Measurements from ENCODE around the gene ARID5B. TPM values are rescaled to one million over a fixed set of nuclear protein-coding genes. Genes with fewer than 3 reads are reported as not detected.
A peak's percentile ranks its signal among the peaks of the same experiment; 100 is the strongest.

Gene ARID5B, protein sequence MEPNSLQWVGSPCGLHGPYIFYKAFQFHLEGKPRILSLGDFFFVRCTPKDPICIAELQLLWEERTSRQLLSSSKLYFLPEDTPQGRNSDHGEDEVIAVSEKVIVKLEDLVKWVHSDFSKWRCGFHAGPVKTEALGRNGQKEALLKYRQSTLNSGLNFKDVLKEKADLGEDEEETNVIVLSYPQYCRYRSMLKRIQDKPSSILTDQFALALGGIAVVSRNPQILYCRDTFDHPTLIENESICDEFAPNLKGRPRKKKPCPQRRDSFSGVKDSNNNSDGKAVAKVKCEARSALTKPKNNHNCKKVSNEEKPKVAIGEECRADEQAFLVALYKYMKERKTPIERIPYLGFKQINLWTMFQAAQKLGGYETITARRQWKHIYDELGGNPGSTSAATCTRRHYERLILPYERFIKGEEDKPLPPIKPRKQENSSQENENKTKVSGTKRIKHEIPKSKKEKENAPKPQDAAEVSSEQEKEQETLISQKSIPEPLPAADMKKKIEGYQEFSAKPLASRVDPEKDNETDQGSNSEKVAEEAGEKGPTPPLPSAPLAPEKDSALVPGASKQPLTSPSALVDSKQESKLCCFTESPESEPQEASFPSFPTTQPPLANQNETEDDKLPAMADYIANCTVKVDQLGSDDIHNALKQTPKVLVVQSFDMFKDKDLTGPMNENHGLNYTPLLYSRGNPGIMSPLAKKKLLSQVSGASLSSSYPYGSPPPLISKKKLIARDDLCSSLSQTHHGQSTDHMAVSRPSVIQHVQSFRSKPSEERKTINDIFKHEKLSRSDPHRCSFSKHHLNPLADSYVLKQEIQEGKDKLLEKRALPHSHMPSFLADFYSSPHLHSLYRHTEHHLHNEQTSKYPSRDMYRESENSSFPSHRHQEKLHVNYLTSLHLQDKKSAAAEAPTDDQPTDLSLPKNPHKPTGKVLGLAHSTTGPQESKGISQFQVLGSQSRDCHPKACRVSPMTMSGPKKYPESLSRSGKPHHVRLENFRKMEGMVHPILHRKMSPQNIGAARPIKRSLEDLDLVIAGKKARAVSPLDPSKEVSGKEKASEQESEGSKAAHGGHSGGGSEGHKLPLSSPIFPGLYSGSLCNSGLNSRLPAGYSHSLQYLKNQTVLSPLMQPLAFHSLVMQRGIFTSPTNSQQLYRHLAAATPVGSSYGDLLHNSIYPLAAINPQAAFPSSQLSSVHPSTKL
- total RNA-seq (237 and 250 TPM in 2 replicates), polyA plus RNA-seq (18.3 and 22.4 TPM in 2 replicates), polyA minus RNA-seq (115 and 123 TPM in 2 replicates)
- 90.1 TPM for total RNA-seq (2013)

DNA sequence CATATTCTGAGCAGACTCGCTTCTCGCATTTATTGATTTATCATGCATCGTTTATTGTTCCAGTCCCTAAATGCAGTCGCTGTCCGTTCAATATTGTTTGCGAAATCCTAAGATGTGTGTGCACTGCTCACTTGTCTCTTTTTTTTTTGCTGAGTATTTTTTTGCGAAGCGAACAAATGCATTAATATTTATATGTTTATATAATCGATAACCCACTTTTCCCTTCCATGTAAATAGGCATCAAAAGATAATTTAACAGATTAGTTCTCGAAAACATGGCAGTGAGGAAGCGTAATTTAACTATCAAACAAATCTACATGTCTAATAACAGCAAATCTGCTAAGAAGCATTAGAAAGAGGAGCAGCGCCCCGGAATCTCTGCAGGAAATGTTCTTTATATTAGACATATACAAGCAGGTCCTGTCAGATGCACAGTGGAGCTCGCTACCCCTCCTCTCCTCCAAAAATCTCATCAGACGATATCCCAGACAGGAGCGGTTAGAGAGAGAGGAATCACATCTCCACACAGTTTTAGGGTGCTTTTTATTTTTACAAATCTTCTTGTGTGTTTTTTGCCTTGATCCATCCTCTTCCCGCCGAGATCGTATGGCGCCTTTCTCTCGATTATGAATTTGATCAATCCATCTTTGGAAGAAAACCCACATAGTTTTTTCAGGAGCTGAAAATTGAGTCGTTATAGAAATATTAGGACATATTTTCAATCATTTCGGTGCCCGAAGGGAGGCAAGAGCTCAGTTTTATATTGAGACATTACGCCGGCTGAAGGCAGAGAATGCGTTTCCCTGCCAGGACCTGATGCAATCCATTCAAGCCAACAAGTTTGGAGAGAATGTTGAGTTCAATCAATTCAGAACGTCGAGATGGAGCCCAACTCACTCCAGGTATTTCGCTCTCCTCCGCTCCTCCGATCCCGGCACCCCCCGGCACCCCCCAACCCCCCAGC is at the start of gene ARID5B:
ARID5B (plus strand) TSS at position 871 of the 964 bp plus-strand sequence; CDS start at position 882, 11 bp downstream.
- Histone ChIP-seq H3K4me2 (replicated peaks; ENCODE audit: low read depth, low read length, poor library complexity, severe bottlenecking) (peak within 1 kb of the TSS; percentile 90), H3K4me3 (ENCODE audit: control extremely low read depth in 1 of 5, extremely low read depth in 1 of 5, insufficient read depth in 1 of 5, low read depth in 2 of 5, low read length in 4 of 5) (peak within 1 kb of the TSS; percentile 69 to 100 (median 80)), H3K36me3 (replicated peaks in 1 of 2; ENCODE audit: control extremely low read depth in 1 of 2, control insufficient read depth in 1 of 2, extremely low read depth in 1 of 2, insufficient read depth in 2 of 2, low read length in 1 of 2) (peaks cover 0 to under 1% of the 10 kb centered on the region in 2 experiments), H3K27me3 (replicated peaks in 1 of 4; ENCODE audit: control extremely low read depth in 1 of 4, control insufficient read depth in 3 of 4, insufficient read depth in 4 of 4, low read length in 3 of 4) (no peaks in the 10 kb centered on the region), H3K9ac (ENCODE audit: low read length) (peak within 1 kb of the TSS; percentile 89), H3K4me1 (ENCODE audit: control insufficient read depth in 2 of 2, insufficient read depth in 2 of 2, low read length in 2 of 2) (peaks cover 45 to 51% of the 10 kb centered on the region in 2 donors), H3K27ac (ENCODE audit: low read length in 2 of 2) (peak within 1 kb of the TSS; percentile 95 to 97), H3K9me3 (ENCODE audit: control extremely low read depth in 1 of 3, control insufficient read depth in 2 of 3, insufficient read depth in 1 of 3, low read length in 2 of 3) (peaks cover 0 to 4% (median 0%) of the 10 kb centered on the region in 3 donors), H2AFZ (ENCODE audit: insufficient read depth, low read depth, low read length, poor library complexity, severe bottlenecking) (peak within 1 kb of the TSS; percentile 97), H3K79me2 (ENCODE audit: control insufficient read depth, insufficient read depth, low read length) (peaks cover 67% of the 10 kb centered on the region), H4K20me1 (ENCODE audit: control insufficient read depth, insufficient read depth, low read length, poor library complexity, severe bottlenecking) (peaks cover 5% of the 10 kb centered on the region)
- peak; percentile 78 for DNase-seq
- POLR2A ChIA-PET, result interaction anchor here (0.6 to 3.9 kb wide), 13 partner anchors 86 to 154 kb away, joined by 3 to 34 read pairs (median 6); no protein-coding TSS in a partner anchor
- Mint-ChIP-seq H3K4me1 (peaks cover 50% of the 10 kb centered on the region), H3K27ac (peak within 1 kb of the TSS; percentile 99), H3K9me3 (ENCODE audit: insufficient read depth) (no peaks in the 10 kb centered on the region), H3K27me3 (no peaks in the 10 kb centered on the region), H3K4me3 (peak within 1 kb of the TSS; percentile 98)
- CTCF ChIA-PET, result interaction anchor here (0.7 to 9.1 kb wide), 18 partner anchors 31 to 343 kb away, joined by 3 to 110 read pairs (median 4); no protein-coding TSS in a partner anchor
- TF ChIP-seq EZH2 (IDR thresholded peaks at IDR 0.05; ENCODE audit: borderline replicate concordance, insufficient read depth, low read depth, low read length, poor library complexity, severe bottlenecking), result no peak
- TF ChIP-seq, protein P1, sequence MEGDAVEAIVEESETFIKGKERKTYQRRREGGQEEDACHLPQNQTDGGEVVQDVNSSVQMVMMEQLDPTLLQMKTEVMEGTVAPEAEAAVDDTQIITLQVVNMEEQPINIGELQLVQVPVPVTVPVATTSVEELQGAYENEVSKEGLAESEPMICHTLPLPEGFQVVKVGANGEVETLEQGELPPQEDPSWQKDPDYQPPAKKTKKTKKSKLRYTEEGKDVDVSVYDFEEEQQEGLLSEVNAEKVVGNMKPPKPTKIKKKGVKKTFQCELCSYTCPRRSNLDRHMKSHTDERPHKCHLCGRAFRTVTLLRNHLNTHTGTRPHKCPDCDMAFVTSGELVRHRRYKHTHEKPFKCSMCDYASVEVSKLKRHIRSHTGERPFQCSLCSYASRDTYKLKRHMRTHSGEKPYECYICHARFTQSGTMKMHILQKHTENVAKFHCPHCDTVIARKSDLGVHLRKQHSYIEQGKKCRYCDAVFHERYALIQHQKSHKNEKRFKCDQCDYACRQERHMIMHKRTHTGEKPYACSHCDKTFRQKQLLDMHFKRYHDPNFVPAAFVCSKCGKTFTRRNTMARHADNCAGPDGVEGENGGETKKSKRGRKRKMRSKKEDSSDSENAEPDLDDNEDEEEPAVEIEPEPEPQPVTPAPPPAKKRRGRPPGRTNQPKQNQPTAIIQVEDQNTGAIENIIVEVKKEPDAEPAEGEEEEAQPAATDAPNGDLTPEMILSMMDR (IDR thresholded peaks at IDR 0.05), result no peak
- intact Hi-C loops (cut with micrococcal nuclease), result loop anchor here (1.0 to 10.0 kb wide), 4 partner anchors 92 to 916 kb away; partner anchors contain the start of genes EGR2 and ZNF365
- WGBS (ENCODE audit: insufficient coverage), result 0% methylated on average over 7 of the region's 34 CpGs
- ATAC-seq (ENCODE audit: low read depth), result no peak

Data from B cell (primary cell).